ENCODE results near the gene RNF152.

RNF152 gene

DNA sequence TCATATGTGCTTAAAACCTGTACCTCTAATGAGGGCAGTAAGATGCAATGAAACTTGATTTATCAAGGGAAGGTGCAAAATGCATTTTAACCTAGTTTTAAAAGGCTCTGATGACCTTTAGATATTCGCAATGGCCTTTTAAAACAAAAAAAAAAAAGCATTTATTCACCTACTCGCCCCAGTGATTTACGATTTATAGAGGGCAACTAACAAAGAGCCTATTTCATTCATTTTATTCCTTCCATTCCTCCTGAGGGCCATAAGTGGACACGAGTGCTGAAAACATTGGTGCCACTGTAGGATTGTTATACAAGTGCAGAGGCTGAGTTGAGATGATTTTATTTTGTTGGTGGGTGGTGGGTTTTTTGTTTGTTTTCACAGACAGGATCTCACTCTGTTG is 48.1 kb downstream of the RNF152 start:
- no peaks in the 10 kb centered on the region for H3K27me3 ChIP-seq (ENCODE audit: control insufficient read depth in 1 of 2, insufficient read depth in 2 of 2, low read length in 2 of 2)
- H3K9me3 ChIP-seq (ENCODE audit: control insufficient read depth in 1 of 2, low read length in 2 of 2): peaks cover 2 to 9% of the 10 kb centered on the region in 2 donors
- H3K4me3 ChIP-seq (ENCODE audit: low read depth in 1 of 2, low read length in 2 of 2): no peak overlapping the region
- no peaks in the 10 kb centered on the region for H3K36me3 ChIP-seq (ENCODE audit: control insufficient read depth in 1 of 2, insufficient read depth in 2 of 2, low read length in 2 of 2)
- no peak overlapping the region for H3K9ac ChIP-seq (ENCODE audit: low read depth in 1 of 2, low read length in 2 of 2)
- no peaks in the 10 kb centered on the region for H3K4me1 ChIP-seq (ENCODE audit: control insufficient read depth in 1 of 2, insufficient read depth in 2 of 2, low read length in 2 of 2)
- H3K27ac ChIP-seq (ENCODE audit: low read depth, low read length): no peak overlapping the region

GRCh38 chr18:61842146-61842545 is 50.7 kb downstream of the RNF152 start:
- Histone ChIP-seq H3K4me3 (ENCODE audit: low read depth in 1 of 2, low read length in 2 of 2) (no peak overlapping the region), H3K9me3 (ENCODE audit: control insufficient read depth in 1 of 2, low read length in 2 of 2) (peaks cover 2 to 9% of the 10 kb centered on the region in 2 donors), H3K27ac (ENCODE audit: low read depth, low read length) (no peak overlapping the region), H3K27me3 (ENCODE audit: control insufficient read depth in 1 of 2, insufficient read depth in 2 of 2, low read length in 2 of 2) (no peaks in the 10 kb centered on the region), H3K4me1 (ENCODE audit: control insufficient read depth in 1 of 2, insufficient read depth in 2 of 2, low read length in 2 of 2) (no peaks in the 10 kb centered on the region), H3K36me3 (ENCODE audit: control insufficient read depth in 1 of 2, insufficient read depth in 2 of 2, low read length in 2 of 2) (no peaks in the 10 kb centered on the region), H3K9ac (ENCODE audit: low read depth in 1 of 2, low read length in 2 of 2) (no peak overlapping the region)

DNA sequence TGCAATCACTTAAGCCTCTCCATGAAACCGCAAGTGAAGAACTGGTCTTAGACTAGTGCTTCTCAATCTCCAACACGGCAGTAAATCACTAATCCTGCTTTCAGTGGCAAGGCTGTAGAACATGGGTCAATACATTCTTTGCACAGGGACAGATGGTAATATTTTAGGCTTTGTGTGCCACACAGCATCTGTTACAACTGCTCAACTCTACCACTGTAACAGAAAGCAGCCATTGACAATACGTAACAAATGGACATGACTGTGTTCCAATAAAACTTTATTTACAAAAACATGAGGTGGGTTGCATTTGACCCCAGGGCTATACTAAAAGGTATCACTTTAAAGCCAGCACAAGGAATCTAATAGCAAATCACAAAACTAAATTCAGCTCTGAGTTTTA is 51.1 kb downstream of the RNF152 start:
- H3K27ac ChIP-seq (ENCODE audit: low read depth, low read length): no peak overlapping the region
- no peaks in the 10 kb centered on the region for H3K4me1 ChIP-seq (ENCODE audit: control insufficient read depth in 1 of 2, insufficient read depth in 2 of 2, low read length in 2 of 2)
- H3K9me3 ChIP-seq (ENCODE audit: control insufficient read depth in 1 of 2, low read length in 2 of 2): peaks cover 2 to 9% of the 10 kb centered on the region in 2 donors
- H3K9ac ChIP-seq (ENCODE audit: low read depth in 1 of 2, low read length in 2 of 2): no peak overlapping the region
- no peaks in the 10 kb centered on the region for H3K27me3 ChIP-seq (ENCODE audit: control insufficient read depth in 1 of 2, insufficient read depth in 2 of 2, low read length in 2 of 2)
- no peak overlapping the region for H3K4me3 ChIP-seq (ENCODE audit: low read depth in 1 of 2, low read length in 2 of 2)
- no peaks in the 10 kb centered on the region for H3K36me3 ChIP-seq (ENCODE audit: control insufficient read depth in 1 of 2, insufficient read depth in 2 of 2, low read length in 2 of 2)

GRCh38 chr18:61840324-61840723 is 52.5 kb downstream of the RNF152 start:
- Histone ChIP-seq H3K4me3 (ENCODE audit: low read depth in 1 of 2, low read length in 2 of 2) (no peak overlapping the region), H3K27ac (ENCODE audit: low read depth, low read length) (no peak overlapping the region), H3K4me1 (ENCODE audit: control insufficient read depth in 1 of 2, insufficient read depth in 2 of 2, low read length in 2 of 2) (no peaks in the 10 kb centered on the region)

DNA sequence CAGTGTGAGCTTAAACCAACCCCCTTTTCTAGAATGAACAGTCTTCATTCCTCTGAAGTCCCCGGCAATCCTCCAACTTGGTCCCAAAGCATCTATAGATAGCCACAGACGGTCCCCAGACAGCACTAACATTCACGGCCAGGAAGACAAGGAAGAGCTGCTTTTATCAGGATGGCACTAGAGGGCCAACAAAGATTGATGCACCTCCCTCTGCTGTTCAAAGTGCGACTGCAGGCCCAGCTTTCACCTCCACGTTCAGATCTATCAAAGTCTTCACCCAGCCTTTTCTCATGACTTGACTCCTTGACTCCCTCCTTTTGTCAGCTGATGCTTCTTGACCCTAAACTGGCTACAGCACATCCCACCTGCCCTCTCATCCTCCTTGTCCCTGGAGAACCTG is 54.3 kb downstream of the RNF152 start:
- Histone ChIP-seq H3K27ac (ENCODE audit: low read depth, low read length) (no peak overlapping the region), H3K9me3 (ENCODE audit: control insufficient read depth in 1 of 2, low read length in 2 of 2) (peaks cover 0 to 3% of the 10 kb centered on the region in 2 donors), H3K27me3 (ENCODE audit: control insufficient read depth in 1 of 2, insufficient read depth in 2 of 2, low read length in 2 of 2) (no peaks in the 10 kb centered on the region), H3K36me3 (ENCODE audit: control insufficient read depth in 1 of 2, insufficient read depth in 2 of 2, low read length in 2 of 2) (no peaks in the 10 kb centered on the region), H3K4me3 (ENCODE audit: low read depth in 1 of 2, low read length in 2 of 2) (no peak overlapping the region), H3K9ac (ENCODE audit: low read depth in 1 of 2, low read length in 2 of 2) (no peak overlapping the region), H3K4me1 (ENCODE audit: control insufficient read depth in 1 of 2, insufficient read depth in 2 of 2, low read length in 2 of 2) (peaks cover 0 to 4% of the 10 kb centered on the region in 2 donors)

More at GRCh38 chr18:61840324-61840723, 52.5 kb downstream of the RNF152 start:
- H3K9me3 ChIP-seq (ENCODE audit: control insufficient read depth in 1 of 2, low read length in 2 of 2): peaks cover 0 to 3% of the 10 kb centered on the region in 2 donors
- no peak overlapping the region for H3K9ac ChIP-seq (ENCODE audit: low read depth in 1 of 2, low read length in 2 of 2)
- no peaks in the 10 kb centered on the region for H3K36me3 ChIP-seq (ENCODE audit: control insufficient read depth in 1 of 2, insufficient read depth in 2 of 2, low read length in 2 of 2)
- no peaks in the 10 kb centered on the region for H3K27me3 ChIP-seq (ENCODE audit: control insufficient read depth in 1 of 2, insufficient read depth in 2 of 2, low read length in 2 of 2)

- Histone ChIP-seq H3K36me3 (ENCODE audit: control insufficient read depth in 1 of 2, insufficient read depth in 2 of 2, low read length in 2 of 2) (no peaks in the 10 kb centered on the region), H3K9me3 (ENCODE audit: control insufficient read depth in 1 of 2, low read length in 2 of 2) (peaks cover 0 to 3% of the 10 kb centered on the region in 2 donors), H3K27ac (ENCODE audit: low read depth, low read length) (no peak overlapping the region), H3K4me3 (ENCODE audit: low read depth in 1 of 2, low read length in 2 of 2) (no peak overlapping the region), H3K9ac (ENCODE audit: low read depth in 1 of 2, low read length in 2 of 2) (no peak overlapping the region), H3K27me3 (ENCODE audit: control insufficient read depth in 1 of 2, insufficient read depth in 2 of 2, low read length in 2 of 2) (no peaks in the 10 kb centered on the region), H3K4me1 (ENCODE audit: control insufficient read depth in 1 of 2, insufficient read depth in 2 of 2, low read length in 2 of 2) (peaks cover 0 to 8% of the 10 kb centered on the region in 2 donors)
These were observed 58.8 kb downstream of the RNF152 start for GRCh38 chr18:61833978-61834377.

- no peak overlapping the region for H3K27ac ChIP-seq (ENCODE audit: low read depth, low read length)
- H3K4me3 ChIP-seq (ENCODE audit: low read depth in 1 of 2, low read length in 2 of 2): no peak overlapping the region
These were observed 59.4 kb downstream of the RNF152 start for GRCh38 chr18:61833387-61833786.

GRCh38 chr18:61832858-61833257 is 59.9 kb downstream of the RNF152 start:
- Histone ChIP-seq H3K9me3 (ENCODE audit: control insufficient read depth in 1 of 2, low read length in 2 of 2) (peaks cover 0 to 3% of the 10 kb centered on the region in 2 donors), H3K4me3 (ENCODE audit: low read depth in 1 of 2, low read length in 2 of 2) (no peak overlapping the region), H3K9ac (ENCODE audit: low read depth in 1 of 2, low read length in 2 of 2) (no peak overlapping the region), H3K27ac (ENCODE audit: low read depth, low read length) (no peak overlapping the region), H3K27me3 (ENCODE audit: control insufficient read depth in 1 of 2, insufficient read depth in 2 of 2, low read length in 2 of 2) (no peaks in the 10 kb centered on the region), H3K4me1 (ENCODE audit: control insufficient read depth in 1 of 2, insufficient read depth in 2 of 2, low read length in 2 of 2) (peaks cover 0 to 8% of the 10 kb centered on the region in 2 donors), H3K36me3 (ENCODE audit: control insufficient read depth in 1 of 2, insufficient read depth in 2 of 2, low read length in 2 of 2) (no peaks in the 10 kb centered on the region)

More at GRCh38 chr18:61833387-61833786, 59.4 kb downstream of the RNF152 start:
- H3K9ac ChIP-seq (ENCODE audit: low read depth in 1 of 2, low read length in 2 of 2): no peak overlapping the region
- no peaks in the 10 kb centered on the region for H3K36me3 ChIP-seq (ENCODE audit: control insufficient read depth in 1 of 2, insufficient read depth in 2 of 2, low read length in 2 of 2)
- no peaks in the 10 kb centered on the region for H3K27me3 ChIP-seq (ENCODE audit: control insufficient read depth in 1 of 2, insufficient read depth in 2 of 2, low read length in 2 of 2)
- H3K9me3 ChIP-seq (ENCODE audit: control insufficient read depth in 1 of 2, low read length in 2 of 2): peaks cover 0 to 3% of the 10 kb centered on the region in 2 donors
- peaks cover 0 to 8% of the 10 kb centered on the region in 2 donors for H3K4me1 ChIP-seq (ENCODE audit: control insufficient read depth in 1 of 2, insufficient read depth in 2 of 2, low read length in 2 of 2)

DNA sequence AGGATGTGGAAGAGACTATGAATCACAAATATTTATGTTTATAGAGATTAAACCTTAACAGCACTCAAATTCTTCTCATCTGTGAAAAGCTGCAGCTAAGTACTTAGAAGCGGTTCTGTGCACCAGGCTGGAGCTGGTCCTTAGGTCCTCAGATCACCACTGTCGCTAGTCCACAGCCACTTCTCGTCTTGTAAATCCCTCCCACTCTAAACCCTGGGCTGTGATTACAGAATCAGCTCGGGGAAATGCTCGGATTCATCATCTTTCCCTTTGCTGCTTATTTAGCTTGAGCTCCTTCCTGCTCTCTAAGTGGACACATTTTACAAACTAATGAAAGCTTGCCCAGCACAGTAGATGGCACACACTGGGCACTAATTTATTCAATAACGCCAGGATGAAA is 61.7 kb downstream of the RNF152 start:
- no peaks in the 10 kb centered on the region for H3K27me3 ChIP-seq (ENCODE audit: control insufficient read depth in 1 of 2, insufficient read depth in 2 of 2, low read length in 2 of 2)
- no peak overlapping the region for H3K27ac ChIP-seq (ENCODE audit: low read depth, low read length)
- H3K36me3 ChIP-seq (ENCODE audit: control insufficient read depth in 1 of 2, insufficient read depth in 2 of 2, low read length in 2 of 2): no peaks in the 10 kb centered on the region
- H3K4me3 ChIP-seq (ENCODE audit: low read depth in 1 of 2, low read length in 2 of 2): no peak overlapping the region
- H3K9ac ChIP-seq (ENCODE audit: low read depth in 1 of 2, low read length in 2 of 2): no peak overlapping the region
- H3K9me3 ChIP-seq (ENCODE audit: control insufficient read depth in 1 of 2, low read length in 2 of 2): no peaks in the 10 kb centered on the region
- peaks cover 0 to 8% of the 10 kb centered on the region in 2 donors for H3K4me1 ChIP-seq (ENCODE audit: control insufficient read depth in 1 of 2, insufficient read depth in 2 of 2, low read length in 2 of 2)

DNA sequence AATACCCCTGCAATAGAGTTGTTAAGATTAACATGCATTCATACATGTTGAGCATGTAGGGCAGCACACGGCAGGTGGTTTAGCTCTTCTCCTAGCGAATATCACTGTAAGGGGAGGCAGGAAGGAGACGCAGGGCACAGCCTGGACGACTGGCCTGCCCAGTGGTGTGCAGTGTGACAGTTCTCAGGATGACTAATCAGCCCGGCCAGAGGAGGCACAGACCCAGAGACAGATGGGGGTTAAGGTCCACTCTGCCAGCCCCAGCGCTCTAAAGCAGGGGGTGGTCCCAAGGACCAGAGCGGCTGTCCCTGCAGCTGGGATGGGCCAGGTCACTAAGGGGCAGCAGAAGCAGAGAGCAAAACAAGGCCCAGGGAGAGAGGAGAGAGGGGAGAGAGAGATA is 63.7 kb downstream of the RNF152 start:
- no peaks in the 10 kb centered on the region for H3K9me3 ChIP-seq (ENCODE audit: control insufficient read depth in 1 of 2, low read length in 2 of 2)
- H3K27ac ChIP-seq (ENCODE audit: low read depth, low read length): no peak overlapping the region
- no peak overlapping the region for H3K4me3 ChIP-seq (ENCODE audit: low read depth in 1 of 2, low read length in 2 of 2)
- peaks cover 0 to 8% of the 10 kb centered on the region in 2 donors for H3K4me1 ChIP-seq (ENCODE audit: control insufficient read depth in 1 of 2, insufficient read depth in 2 of 2, low read length in 2 of 2)
- no peaks in the 10 kb centered on the region for H3K27me3 ChIP-seq (ENCODE audit: control insufficient read depth in 1 of 2, insufficient read depth in 2 of 2, low read length in 2 of 2)
- H3K36me3 ChIP-seq (ENCODE audit: control insufficient read depth in 1 of 2, insufficient read depth in 2 of 2, low read length in 2 of 2): no peaks in the 10 kb centered on the region
- no peak overlapping the region for H3K9ac ChIP-seq (ENCODE audit: low read depth in 1 of 2, low read length in 2 of 2)

DNA sequence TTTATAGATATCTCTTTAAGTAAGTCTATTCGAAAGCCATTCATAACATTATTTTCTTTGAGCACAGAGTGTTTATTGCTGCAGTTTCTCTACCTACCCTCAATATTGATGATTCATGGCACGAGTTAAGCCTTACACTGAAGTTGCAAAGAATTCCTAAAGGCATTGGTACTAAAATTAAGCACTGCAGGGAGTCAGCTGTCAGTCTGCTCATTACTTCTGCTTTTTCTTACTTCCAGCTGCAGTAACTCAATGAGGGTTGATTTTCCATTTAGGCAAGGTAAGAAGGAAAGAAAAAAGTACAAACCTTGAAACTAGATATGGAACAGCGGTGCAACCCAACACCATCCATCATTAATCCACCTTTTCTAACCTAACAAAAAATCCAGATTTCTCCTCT is 65.2 kb downstream of the RNF152 start:
- Histone ChIP-seq H3K9me3 (ENCODE audit: control insufficient read depth in 1 of 2, low read length in 2 of 2) (no peaks in the 10 kb centered on the region), H3K4me1 (ENCODE audit: control insufficient read depth in 1 of 2, insufficient read depth in 2 of 2, low read length in 2 of 2) (no peaks in the 10 kb centered on the region), H3K27me3 (ENCODE audit: control insufficient read depth in 1 of 2, insufficient read depth in 2 of 2, low read length in 2 of 2) (no peaks in the 10 kb centered on the region)

More for the DNA sequence above, 65.2 kb downstream of the RNF152 start:
- H3K27ac ChIP-seq (ENCODE audit: low read depth, low read length): no peak overlapping the region
- H3K4me3 ChIP-seq (ENCODE audit: low read depth in 1 of 2, low read length in 2 of 2): no peak overlapping the region
- no peaks in the 10 kb centered on the region for H3K36me3 ChIP-seq (ENCODE audit: control insufficient read depth in 1 of 2, insufficient read depth in 2 of 2, low read length in 2 of 2)
- no peak overlapping the region for H3K9ac ChIP-seq (ENCODE audit: low read depth in 1 of 2, low read length in 2 of 2)
